ENCODE data around the gene TMEM215.
"Not testable (repeated sequence)": the region's sequence is repeated elsewhere in the genome, so short reads cannot be mapped to it uniquely, and the experiment has no call there.

Gene TMEM215

GRCh38 chr9:32783168-32783891, at the start of gene TMEM215:
Gene TMEM215 (plus strand): TSS chr9:32783540. CDS start chr9:32784184, 644 bp downstream.
- DNase-seq: peak in 2 of 3 experiments; percentile 70 to 76

- DNase-seq: no peak
These were observed 47.9 kb upstream of the TMEM215 start for GRCh38 chr9:32735476-32735875.

GRCh38 chr9:32737378-32737777, 46.0 kb upstream of the TMEM215 start:
- no peak for DNase-seq

- DNase-seq: no peak
These were observed 44.7 kb upstream of the TMEM215 start for GRCh38 chr9:32738501-32739172.

GRCh38 chr9:32741706-32742105, 41.6 kb upstream of the TMEM215 start:
- DNase-seq: peak in 1 of 3 experiments; percentile 54

- no peak for DNase-seq
These were observed 41.0 kb upstream of the TMEM215 start for GRCh38 chr9:32742296-32742695.

- DNase-seq: no peak
These were observed 35.3 kb upstream of the TMEM215 start for GRCh38 chr9:32748013-32748412.

- DNase-seq: no peak
These were observed 27.6 kb upstream of the TMEM215 start for GRCh38 chr9:32755730-32756129.

GRCh38 chr9:32764139-32764538, 19.2 kb upstream of the TMEM215 start:
- DNase-seq: no peak

GRCh38 chr9:32775283-32775682, 8.1 kb upstream of the TMEM215 start:
- no peak for DNase-seq

GRCh38 chr9:32776201-32776600, 7.1 kb upstream of the TMEM215 start:
- no peak for DNase-seq

GRCh38 chr9:32782476-32783167, 718 bp upstream of the TMEM215 start:
- DNase-seq: no peak

GRCh38 chr9:32787816-32788215, 4.5 kb downstream of the TMEM215 start:
- no peak for DNase-seq

- DNase-seq: not testable (repeated sequence)
These were observed 12.7 kb downstream of the TMEM215 start for GRCh38 chr9:32796015-32796414.

GRCh38 chr9:32801530-32801929, 18.2 kb downstream of the TMEM215 start:
- DNase-seq: no peak

- no peak for DNase-seq
These were observed 23.9 kb downstream of the TMEM215 start for GRCh38 chr9:32807217-32807616.

- no peak for DNase-seq
These were observed 27.9 kb downstream of the TMEM215 start for GRCh38 chr9:32811246-32811645.

GRCh38 chr9:32820322-32820721, 37.0 kb downstream of the TMEM215 start:
- no peak for DNase-seq

- DNase-seq: no peak
These were observed 39.8 kb downstream of the TMEM215 start for GRCh38 chr9:32823101-32823500.

- no peak for DNase-seq
These were observed 40.2 kb downstream of the TMEM215 start for GRCh38 chr9:32823551-32823950.

- no peak for DNase-seq
These were observed 41.9 kb downstream of the TMEM215 start for GRCh38 chr9:32825203-32825602.

GRCh38 chr9:32828861-32829260, 45.5 kb downstream of the TMEM215 start:
- DNase-seq: no peak

- no peak for DNase-seq
These were observed 49.0 kb downstream of the TMEM215 start for GRCh38 chr9:32832346-32832745.
